Stimulated activated CD4-positive, alpha-beta T cell treated with anti-CD3 and anti-CD28 coated beads, Interleukin-4, amount 100 ng/mL, for 24 hours (primary cell): ENCODE measurements around the gene RELL2.
"Not testable (repeated sequence)": the region's sequence is repeated elsewhere in the genome, so short reads cannot be mapped to it uniquely, and the experiment has no call there.

ENCODE experiments used
- DNase-seq: peaks from one replicate; pipeline ENCODE4 v3.0.0-alpha.2; 2020

Gene RELL2, protein sequence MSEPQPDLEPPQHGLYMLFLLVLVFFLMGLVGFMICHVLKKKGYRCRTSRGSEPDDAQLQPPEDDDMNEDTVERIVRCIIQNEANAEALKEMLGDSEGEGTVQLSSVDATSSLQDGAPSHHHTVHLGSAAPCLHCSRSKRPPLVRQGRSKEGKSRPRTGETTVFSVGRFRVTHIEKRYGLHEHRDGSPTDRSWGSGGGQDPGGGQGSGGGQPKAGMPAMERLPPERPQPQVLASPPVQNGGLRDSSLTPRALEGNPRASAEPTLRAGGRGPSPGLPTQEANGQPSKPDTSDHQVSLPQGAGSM

DNA sequence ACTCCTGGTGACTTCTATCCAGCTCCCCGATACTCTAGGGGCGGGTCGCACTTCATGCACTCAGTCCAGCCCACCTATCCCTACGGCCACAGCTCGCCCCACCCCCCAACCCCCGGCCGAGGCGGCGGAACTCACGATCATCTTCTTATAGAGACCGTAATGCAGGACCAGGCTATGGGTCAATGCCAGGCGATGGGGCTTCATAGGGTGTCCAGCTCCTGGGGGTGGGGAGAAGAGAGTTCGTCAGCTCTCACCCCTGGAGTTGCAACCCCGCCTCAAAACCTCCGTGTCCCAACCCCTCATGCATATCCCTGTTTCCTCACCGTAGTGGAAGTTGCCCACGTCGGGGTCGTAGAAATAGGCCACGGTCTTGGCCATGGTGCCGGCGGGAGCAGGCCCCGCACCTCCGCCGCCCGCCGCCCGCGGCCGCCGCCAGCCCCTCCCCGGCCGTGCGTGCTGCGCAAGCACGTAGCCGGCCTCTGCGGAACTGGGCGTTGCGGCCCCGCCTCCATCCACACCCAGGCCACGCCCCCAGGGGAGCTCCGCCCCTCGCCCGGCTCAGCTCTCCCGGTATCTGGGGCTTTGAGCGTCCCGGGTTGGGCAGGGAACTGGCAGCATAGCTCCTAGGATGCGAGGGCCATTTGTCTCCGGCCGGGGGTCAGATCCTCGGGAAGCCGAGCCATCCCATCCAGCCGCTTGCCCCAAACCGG lies at the start of gene RELL2, which contains the start of gene HDAC3:
Gene RELL2 (plus strand): TSS at position 585 of the 710 bp plus-strand sequence. CDS start 1,229 bp downstream, outside the sequence.
Gene HDAC3 (minus strand): TSS at position 437 of the 710 bp plus-strand sequence. CDS start 59 bp downstream, at position 378.
- DNase-seq: peak; percentile 93

DNA sequence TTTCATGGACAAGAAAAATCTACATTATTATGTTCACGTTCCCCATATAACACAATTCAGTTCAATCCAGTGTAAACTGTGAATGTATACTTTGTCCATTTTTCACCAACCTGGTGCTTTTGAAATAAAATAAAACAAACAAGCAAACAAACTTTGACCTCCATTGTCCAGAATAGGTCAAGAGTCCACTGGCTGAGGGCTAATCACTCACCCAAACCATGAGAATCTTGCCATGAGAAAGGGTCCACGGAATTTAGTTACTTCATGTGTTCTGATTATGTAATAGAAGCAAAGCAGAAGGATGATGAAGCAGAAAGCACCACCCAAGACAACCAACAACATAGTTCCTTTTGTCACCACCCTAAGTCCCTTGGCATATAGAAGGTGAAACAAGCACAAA lies 46.7 kb upstream of the RELL2 start:
- no peak for DNase-seq

DNA sequence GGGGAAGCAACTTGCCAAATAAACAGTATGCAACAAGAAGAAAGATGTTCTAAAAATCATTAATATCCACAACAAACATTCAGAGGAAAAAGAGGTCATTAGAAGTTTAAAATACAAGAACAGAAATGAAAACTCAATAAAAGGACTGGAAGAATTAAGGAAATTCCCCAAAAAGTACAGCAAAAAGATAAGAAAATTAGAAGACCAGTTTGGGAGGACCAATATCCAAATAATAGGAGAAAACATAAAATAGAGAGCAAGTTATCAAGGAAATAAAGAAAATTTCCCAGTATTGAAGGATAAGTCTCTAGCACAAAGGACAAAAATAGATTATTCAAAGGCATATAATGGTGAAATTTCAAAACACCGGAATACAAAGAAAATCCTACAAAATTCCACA lies 39.9 kb upstream of the RELL2 start:
- DNase-seq: no peak

DNA sequence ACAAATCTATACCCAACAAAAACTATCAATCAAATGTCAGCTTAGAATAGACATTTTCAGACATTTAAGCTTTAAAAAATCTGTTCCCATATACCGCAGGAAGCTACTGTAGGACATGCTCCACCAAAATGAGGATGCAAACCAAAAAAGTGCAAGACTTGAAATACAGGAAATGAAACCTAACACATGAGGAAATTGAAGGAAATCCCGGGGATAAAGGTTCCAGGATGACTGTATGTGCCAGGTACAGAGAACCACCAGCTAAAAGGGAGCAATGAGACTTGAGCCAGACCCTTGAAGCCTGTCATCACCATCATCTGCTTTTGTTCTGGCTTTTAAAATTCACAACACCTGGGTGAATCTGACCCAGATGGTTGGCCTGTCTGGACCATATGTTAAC lies 39.4 kb upstream of the RELL2 start:
- DNase-seq: no peak

DNA sequence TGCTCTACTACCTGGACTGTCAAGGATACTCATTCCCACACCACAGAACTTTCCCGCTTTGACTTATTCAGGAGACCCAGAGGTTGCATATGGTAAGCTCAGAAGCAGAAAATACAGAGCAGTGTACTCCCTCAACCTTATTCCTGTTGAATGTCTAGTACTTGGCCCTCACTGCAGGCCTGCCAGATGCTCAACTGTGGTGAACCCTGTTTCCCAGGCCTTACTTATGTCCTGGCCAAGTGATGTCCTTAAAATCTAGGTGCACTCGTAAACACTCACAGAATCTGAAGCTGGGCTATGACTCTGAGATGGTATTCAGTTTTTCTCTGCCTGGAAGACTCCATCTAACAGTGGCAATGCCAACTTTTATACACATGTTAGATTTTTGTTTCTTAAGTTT lies 39.0 kb upstream of the RELL2 start:
- no peak for DNase-seq

DNA sequence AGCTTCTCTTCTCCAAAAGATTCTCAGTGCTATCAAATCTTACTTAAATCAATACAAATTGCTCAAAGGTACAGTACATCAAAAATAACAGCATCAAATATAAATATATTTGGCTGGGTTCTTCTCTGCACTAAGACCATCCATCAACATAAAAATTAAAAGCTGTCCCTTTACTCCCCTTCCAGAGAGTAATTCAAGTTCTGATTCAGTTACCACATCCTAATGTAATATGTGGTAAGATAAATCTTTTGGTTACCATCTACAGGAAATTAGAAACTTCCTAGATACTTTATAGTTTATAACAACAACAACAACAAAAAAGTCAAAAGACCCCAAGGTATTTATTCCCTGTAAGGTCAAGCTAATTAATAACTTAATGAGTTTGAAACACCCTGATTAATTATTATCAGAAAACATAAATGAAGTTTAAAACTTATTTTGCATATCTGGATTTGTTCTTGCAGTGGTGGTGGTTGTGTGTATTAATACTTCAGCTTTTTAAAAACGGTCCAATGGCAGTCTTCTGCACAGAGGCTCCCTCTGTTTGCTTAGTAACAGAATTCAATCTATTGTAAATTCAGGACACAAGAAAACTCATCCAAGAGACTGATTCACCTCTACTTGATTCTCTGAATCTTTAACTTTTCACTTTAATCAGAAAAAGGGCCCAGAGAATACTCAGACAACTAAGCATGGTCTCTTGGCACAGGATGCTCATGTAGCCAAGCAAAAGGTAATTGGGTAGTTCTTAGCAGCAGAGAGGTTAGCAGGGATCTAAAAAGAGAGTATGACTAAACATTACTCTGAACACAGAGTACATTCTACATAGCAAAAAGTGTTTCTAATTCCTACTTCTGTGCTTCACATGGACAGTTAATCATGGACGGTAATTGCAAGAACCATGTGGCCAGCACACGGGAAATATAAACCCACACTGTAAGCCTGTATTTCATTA lies 38.1 kb upstream of the RELL2 start:
- DNase-seq: no peak

DNA sequence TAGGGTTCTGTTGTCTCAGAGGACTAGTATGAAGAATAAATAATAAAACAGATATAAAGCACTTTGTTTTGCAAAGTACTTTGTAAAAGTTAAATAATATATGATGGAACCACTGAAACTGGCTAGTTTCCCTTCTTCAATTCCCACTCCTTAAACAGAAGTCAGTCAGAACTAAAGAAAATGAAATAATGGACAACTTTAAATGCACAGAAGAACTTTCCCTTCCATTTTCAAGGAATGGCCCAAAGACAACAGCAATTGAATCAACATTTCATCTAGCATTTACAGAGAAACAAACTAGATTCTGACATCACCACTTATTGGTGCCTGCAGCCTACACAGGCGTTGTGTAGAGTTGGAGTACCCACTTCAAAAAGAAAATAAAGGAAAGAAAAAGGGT lies 34.2 kb upstream of the RELL2 start:
- DNase-seq: no peak

DNA sequence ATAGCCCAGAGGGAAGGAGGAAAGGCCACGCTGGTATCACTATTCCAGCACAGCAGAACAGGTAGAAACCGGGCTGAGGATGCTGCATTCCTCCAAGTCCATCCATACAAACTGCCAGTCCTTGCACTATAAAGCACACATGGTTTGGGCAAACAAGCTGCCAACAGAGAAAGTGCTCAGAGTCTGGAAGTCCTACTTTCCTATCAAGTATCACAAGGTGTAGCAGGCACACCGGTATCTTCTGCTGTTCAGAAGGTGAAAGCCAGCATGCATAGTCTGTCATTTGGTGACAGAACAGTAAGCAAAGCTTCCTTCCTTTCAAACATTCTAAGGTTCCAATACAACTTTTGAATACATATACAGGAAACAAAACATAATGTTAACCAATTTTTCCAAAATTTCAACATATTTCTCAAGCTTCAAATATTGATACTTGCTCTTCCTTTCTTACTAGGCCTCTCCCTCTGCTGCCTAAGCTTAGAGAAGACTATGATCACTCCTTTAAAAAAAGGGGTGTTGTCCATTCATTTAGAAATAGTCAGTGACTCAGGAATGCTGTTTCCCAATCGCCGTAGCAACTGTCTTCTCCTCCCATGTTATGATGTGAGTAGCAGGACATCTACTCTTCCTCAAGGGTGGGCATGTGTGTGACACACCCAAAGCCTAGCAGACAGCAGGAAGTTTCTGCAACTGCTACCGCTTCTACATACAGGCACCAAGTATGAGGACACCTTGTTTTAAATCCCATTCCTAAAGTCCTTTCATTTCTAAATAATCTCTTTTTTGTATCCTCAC lies 32.7 kb upstream of the RELL2 start:
- no peak for DNase-seq

DNA sequence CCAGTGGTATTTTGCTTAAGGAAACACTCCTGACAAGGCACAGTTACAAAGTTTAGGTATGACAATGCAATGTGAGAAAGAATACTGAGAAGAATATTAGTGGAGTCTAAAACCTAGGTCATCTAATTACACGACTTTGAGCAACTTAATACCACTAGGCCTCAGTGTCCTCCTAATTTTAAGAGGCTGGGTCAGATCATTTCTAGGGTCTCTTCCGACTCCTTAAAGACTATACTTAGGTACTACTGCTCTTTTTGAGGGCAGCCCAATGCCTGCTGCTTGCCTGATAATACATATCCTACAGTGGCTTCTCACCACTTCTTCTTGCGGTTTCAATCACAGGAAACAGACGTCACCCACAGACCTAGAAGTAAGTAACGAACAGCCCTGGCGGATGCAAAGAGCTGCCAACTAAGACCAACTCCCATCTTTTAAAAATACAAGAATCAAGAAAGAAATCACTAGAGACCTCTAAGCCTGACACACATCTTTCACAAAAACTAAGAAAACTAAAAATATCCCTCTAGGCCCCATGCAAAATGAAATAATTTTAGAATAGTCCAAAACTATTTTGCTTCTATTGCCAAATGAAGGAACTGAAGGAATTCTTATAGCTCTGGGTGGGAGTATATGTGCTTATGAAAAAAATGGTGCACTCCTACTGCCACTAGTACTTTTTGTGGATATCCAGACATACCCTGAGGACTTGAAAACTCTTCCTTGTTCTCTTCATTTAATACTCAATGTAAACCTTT lies 31.1 kb upstream of the RELL2 start:
- DNase-seq: peak; percentile 71

DNA sequence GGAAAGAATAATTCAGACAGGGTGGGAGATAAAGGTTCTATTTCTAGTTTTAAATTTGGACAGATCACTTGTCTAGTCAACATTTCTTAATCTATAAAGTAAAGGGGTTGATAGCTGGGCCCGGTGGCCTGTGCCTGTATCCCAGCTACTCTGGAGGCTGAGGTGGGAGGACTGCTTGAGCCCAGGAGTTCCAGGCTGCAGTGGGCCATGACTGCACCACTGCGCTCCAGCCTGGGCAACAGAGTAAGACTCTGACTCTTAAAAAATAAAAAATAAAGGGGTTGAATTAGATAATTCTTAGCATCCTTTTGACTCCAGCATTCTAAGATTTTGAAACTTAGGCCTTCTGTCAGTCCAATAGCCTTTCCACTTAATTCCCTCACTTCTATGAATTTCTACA lies 28.8 kb upstream of the RELL2 start:
- DNase-seq: no peak

DNA sequence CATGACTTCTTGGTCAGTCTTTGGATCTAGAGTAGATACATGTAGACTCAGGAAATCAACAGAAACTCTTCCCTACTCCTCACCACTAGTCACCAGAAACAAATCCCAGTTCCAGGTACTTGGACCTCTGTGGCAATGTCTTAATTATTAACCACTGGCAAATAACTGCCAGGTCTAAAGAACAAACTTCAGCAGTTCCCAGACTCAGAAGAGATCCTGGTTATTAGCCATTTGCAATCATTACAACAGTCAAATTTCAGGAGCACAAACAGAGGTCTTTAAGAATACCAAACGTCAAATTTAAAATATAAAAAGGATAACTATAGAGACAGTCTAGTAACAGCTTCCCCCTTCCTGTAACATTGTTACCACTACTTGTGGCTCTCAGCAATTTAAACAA lies 28.2 kb upstream of the RELL2 start:
- DNase-seq: no peak

DNA sequence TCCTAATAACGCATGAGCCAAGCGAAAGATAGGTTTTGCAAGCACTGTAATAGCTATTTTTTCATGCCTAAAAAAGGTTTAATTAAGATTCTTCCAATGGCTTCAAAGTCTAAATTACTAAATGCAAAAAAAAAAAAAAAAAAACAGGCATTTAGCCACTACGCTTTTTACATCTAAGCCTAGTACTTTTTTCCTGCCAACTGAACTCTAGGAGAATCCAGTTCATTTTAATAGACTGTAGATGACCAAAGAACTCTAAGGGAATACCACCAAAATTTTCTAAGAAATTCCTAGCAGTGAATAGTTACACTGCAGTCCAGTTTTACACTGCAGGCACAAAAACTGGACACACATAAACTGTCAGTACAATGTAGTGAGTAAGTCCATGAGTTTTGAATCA lies 27.8 kb upstream of the RELL2 start:
- no peak for DNase-seq

DNA sequence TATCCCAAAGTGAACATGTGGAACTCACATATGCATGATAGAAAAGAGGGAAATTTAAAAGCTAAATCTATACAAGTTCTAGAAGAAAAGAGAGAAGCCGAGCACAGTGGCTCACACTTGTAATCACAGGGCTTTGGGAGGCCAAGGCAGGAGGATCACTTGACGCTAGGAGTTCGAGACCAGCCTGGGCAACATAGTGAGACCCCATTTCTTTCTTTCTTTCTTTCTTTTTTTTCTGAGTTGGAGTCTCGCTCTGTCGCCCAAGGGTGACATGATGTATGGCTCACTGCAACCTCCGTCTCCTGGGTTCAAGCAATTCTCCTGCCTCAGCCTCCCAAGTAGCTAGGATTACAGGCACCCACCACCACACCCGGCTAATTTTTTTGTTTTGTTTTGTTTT lies 26.9 kb upstream of the RELL2 start:
- DNase-seq: not testable (repeated sequence)

DNA sequence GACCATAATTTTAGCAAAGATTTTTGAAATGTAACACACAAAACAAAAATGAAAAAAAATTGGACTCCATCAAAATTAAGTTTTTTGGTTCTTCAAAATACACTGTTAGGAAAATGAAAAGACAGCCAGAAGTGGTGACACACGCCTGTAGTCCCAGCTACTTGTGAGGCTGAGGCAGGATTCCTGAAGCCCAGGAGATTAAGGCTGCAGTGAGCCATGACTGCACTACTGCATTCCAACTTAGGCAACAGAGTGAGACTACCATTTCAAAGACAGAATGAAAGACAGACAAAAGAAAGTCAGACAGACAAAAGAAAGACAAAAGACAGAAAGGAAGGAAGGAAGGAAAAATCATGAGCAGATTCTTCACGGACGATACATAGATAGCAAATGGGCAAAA lies 25.5 kb upstream of the RELL2 start:
- no peak for DNase-seq

DNA sequence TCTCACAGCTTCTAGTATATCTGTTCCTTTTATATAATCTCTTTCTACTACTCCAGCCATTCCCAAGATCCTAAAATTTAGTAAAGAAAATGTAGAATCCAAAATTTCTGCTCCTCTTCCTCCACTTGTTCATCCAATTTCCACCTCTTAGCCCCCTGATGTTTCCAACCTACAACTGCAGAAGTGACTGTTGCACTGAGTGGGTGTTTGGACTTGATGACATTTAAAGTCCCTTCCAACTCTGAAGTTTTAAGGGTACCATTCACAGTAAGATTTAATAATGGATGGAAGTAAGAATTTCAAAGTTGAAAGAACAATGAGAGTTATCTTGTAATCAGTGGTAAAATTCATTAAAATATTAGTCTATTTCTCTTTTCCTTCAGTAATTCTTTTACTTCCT lies 23.5 kb upstream of the RELL2 start:
- no peak for DNase-seq

DNA sequence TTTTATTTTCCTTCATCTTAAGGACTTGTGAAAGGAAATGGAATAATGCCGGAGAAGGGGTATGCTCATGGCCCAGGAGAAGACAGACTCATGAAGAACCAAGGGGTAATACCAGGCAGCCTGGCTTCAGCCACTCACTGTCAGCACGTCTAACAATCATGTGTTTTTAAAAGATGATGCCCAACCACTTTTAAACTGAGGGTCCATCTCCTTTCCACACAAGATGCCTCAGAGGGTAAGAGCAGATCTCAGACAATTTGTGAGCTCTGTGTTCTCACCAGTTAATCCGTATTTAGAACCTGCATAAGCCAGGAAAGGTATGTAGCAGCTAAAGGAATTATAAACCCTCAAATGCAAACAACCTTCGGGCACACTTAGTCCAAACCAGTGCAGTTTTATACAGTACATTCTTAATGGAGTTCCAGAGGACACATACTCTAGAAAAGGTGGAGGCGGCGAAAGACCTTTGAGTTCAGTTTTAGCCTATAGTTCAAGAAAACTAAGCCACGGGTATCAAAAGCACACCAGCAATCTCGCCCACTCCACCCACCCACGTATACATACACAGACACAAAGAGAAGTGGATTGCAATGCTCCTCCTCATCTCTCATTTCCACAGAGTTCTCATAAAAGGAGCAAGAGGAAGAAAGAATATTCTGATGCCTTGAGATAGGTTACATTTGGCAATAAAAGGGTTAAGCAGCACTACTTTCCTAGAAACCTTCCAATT lies 20.6 kb upstream of the RELL2 start:
- DNase-seq: no peak

DNA sequence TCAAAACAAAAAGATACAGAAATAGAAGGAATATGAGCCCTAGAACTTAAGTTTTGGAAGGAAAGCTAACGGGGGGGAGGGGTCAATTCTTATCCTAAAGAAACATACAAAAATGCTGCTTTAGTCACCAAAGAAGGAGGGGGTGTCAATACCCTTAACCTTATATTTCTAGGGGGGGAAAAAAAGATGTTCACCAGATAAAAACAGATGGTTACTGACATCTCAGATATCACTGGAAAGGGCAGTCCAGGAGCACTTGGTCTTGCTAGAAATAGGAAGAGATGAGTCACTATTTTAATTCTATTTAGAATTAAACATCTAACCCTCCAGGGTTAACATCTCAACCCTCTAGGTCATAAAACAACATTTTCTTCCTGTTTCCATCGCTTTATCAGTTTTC lies 19.7 kb upstream of the RELL2 start:
- DNase-seq: no peak

DNA sequence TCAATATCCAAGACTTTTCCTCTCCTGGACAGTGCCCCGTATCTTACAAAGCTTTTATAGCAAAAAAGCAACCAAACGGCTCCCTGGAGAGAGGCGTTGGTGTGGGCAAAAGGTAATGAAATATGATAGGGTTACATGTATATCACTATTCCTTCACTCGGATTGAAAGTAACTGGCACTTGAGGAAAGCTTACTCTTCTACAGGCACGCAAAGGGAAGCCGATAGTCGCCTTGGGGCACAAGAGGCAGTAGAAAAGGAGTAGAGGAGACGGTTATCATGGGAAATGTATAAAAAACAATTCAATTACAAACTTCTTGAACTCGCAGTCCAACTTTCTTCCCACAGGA lies 19.1 kb upstream of the RELL2 start:
- no peak for DNase-seq

DNA sequence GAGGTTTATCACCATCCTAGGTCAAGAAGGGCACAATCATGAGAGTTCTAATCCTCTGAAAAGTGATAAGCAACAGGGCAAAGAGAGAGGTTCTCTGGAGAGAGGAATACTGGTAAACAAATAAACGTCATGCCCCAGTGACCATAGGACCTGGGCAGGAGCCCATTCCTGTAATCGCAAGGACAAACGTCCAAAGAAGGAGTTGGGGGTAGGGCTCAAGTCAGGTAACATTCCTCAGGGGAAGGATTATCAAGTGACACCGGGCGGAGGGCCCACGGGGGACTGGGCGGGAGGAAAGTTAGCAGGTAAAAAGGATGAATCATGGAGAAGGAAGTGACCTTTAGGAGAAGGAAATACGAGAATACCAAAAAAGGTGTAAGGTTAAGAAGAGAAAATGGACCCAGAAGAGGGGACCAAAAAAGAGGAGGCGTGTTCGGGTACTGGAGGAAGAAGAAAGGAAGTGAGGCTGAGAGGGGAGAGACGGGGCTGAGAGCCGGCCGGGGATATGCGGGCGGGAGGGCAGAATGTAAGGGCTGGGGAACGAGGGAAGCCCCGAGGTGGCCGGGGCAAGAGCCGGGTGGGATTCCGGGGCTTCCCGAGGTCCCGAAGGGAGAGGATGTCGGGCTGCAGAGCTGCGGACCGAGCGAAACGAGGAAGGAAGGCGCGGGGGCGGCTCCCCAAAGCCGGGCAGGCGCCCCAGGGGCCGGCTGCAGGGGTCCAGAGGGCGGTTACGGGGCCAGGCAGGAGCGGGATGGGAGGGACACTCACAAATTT lies 18.6 kb upstream of the RELL2 start:
- peak; percentile 73 for DNase-seq

DNA sequence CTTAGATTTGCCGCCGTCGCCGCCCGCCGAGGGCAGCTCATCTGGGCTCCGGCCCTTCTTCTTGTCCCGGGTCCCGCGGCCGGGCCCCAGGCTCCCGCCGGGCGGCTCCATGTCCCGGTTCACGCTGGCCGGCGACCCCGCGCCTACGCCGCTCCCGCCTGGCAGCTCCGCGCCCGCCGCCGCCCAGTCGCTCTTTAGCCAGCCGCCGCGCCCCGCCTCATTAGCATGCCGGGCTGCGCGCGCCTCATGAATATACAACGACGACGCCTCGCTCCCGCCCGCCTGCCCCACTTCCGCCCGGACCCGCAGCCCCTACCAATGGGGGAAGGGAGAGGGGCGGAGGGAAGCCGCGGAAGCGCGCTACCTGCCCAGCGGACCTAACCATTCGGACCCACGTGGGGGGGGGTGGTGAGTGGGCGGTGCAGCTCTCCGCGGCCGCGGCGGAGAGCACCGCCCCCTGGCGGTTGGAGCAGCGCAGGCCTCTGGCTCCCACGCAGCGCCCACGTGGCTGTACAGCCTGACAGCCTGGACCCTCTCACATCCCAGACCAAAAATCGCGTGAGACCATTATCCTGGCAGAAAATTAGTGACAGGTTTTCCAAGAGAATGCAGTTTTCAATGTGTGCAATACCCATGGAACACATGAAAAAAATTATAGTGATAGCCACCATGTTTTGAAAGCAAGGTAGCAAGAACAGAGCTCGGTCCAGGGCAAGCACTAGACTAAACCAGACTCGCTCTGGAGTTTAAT lies 17.8 kb upstream of the RELL2 start, which contains the start of gene DIAPH1:
Gene DIAPH1 (minus strand): TSS at position 197 of the 751 bp plus-strand sequence. CDS start 86 bp downstream, at position 111.
- DNase-seq: peak; percentile 99
